SK-N-SH (cell line): ENCODE measurements around the gene WDR62. TPM values are rescaled to one million over a fixed set of nuclear protein-coding genes. Genes with fewer than 3 reads are reported as not detected.

ENCODE experiments used
- CTCF ChIA-PET: fragments of 300-600, 350-600 bp; formaldehyde crosslinking; extraction: SDS; loops from one replicate; lab custom pipeline; 2021; lab: Yijun Ruan, JAX
- POLR2A ChIA-PET: fragments of 350-600 bp; sonication (Branson Sonifier 250); formaldehyde crosslinking; extraction: SDS; loops from one replicate; lab custom pipeline; 2020; ENCODE audit warnings: antibody characterized with exemption, inconsistent platforms; lab: Yijun Ruan, JAX
- DNase-seq: peaks from one replicate; pipeline ENCODE4 v3.0.0; 2012
- H2AFZ ChIP-seq: fragments of 200-600 bp; sonication (generic); 2 replicates; pipeline ENCODE4 v1.8.1; 2016; ENCODE audit warnings: antibody characterized with exemption, mild to moderate bottlenecking, low read depth
- H3F3A ChIP-seq: fragments of 200-600 bp; sonication (generic); replicated peaks from 2 replicates; pipeline ENCODE3; 2016; ENCODE audit warnings: antibody characterized with exemption, mild to moderate bottlenecking; ENCODE audit not compliant: insufficient read depth
- H3K27ac ChIP-seq, 2 experiments: fragments of 200-500 bp in 1 of 2; fragments of 200-600 bp in 1 of 2; sonication (Bioruptor generic) in 1 of 2; sonication (generic), shearing (Covaris generic) in 1 of 2; 2 replicates each; pipeline versions ENCODE4 v1.5.1 to v1.6.1; 2014 to 2016; ENCODE audit warnings: low read depth in 2 of 2, inconsistent platforms in 1 of 2, low read length in 1 of 2, mild to moderate bottlenecking in 1 of 2, mixed read lengths in 1 of 2
- H3K27me3 ChIP-seq: fragments of 200-600 bp; sonication (generic), shearing (Covaris generic); 2 replicates; pipeline ENCODE4 v1.6.1; 2016; ENCODE audit warnings: mixed run types; ENCODE audit not compliant: insufficient read depth
- H3K36me3 ChIP-seq, 2 experiments: fragments of 200-500 bp in 1 of 2; fragments of 200-600 bp in 1 of 2; sonication (Bioruptor generic) in 1 of 2; sonication (generic) in 1 of 2; replicated peaks in 1 of 2; 2 replicates each; pipeline versions ENCODE3 to v1.5.1; 2014 to 2016; ENCODE audit warnings: low read length in 1 of 2, mild to moderate bottlenecking in 1 of 2; ENCODE audit not compliant: insufficient read depth in 2 of 2, control insufficient read depth in 1 of 2
- H3K4me1 ChIP-seq, 2 experiments: fragments of 200-500 bp in 1 of 2; fragments of 200-600 bp in 1 of 2; sonication (Bioruptor generic) in 1 of 2; sonication (generic), shearing (Covaris generic) in 1 of 2; 2 replicates each; pipeline versions ENCODE4 v1.5.1 to v1.6.1; 2014 to 2016; ENCODE audit warnings: low read depth in 1 of 2, low read length in 1 of 2, mixed run types in 1 of 2; ENCODE audit not compliant: insufficient read depth in 2 of 2, control insufficient read depth in 1 of 2
- H3K4me2 ChIP-seq: fragments of 200-600 bp; sonication (generic), shearing (Covaris generic); 2 replicates; pipeline ENCODE4 v1.6.1; 2017; ENCODE audit warnings: mixed run types
- H3K4me3 ChIP-seq, 2 experiments: fragments of 200-500 bp in 1 of 2; fragments of 200-600 bp in 1 of 2; sonication (Bioruptor generic) in 1 of 2; sonication (generic), shearing (Covaris generic) in 1 of 2; 2 replicates each; pipeline versions ENCODE4 v1.5.1 to v1.8.1; 2014 to 2016; ENCODE audit warnings: low read depth in 2 of 2, inconsistent platforms in 1 of 2, low read length in 1 of 2, mild to moderate bottlenecking in 1 of 2, mixed read lengths in 1 of 2, moderate library complexity in 1 of 2
- H3K79me2 ChIP-seq: fragments of 200-600 bp; sonication (generic); 2 replicates; pipeline ENCODE4 v1.8.1; 2017; ENCODE audit warnings: mild to moderate bottlenecking; ENCODE audit not compliant: insufficient read depth
- H3K9ac ChIP-seq: fragments of 200-600 bp; sonication (generic); 2 replicates; pipeline ENCODE4 v1.6.1; 2017; ENCODE audit warnings: mixed run types
- H3K9me2 ChIP-seq: fragments of 200-600 bp; sonication (generic); 2 replicates; pipeline ENCODE4 v1.6.1; 2017; ENCODE audit warnings: mixed run types
- H3K9me3 ChIP-seq: fragments of 200-600 bp; sonication (generic); 2 replicates; pipeline ENCODE4 v1.6.1; 2017; ENCODE audit warnings: mixed run types, mild to moderate bottlenecking, moderate library complexity
- H4K20me1 ChIP-seq: fragments of 200-600 bp; sonication (generic); 2 replicates; pipeline ENCODE4 v1.6.1; 2017; ENCODE audit warnings: mild to moderate bottlenecking, mixed run types; ENCODE audit not compliant: insufficient read depth
- CHD2 ChIP-seq: fragments of 150-350 bp; IDR thresholded peaks from 2 replicates; pipeline ENCODE4 v1.6.1; 2018; ENCODE audit warnings: low read length; ENCODE audit not compliant: partially characterized antibody
- EP300 ChIP-seq, 2 experiments: IDR thresholded peaks; 2 replicates each; pipeline versions ENCODE4 v1.4.0 to v1.6.1; 2012; ENCODE audit warnings: borderline replicate concordance in 1 of 2, low read depth in 1 of 2, low read length in 1 of 2
- EZH2phosphoT487 ChIP-seq: fragments of 200-600 bp; sonication (generic); IDR thresholded peaks from 2 replicates; pipeline ENCODE4 v1.6.1; 2017; ENCODE audit warnings: low read depth, mixed run types, mild to moderate bottlenecking, antibody characterized with exemption, moderate library complexity, borderline replicate concordance
- FOSL2 ChIP-seq: IDR thresholded peaks from 2 replicates; pipeline ENCODE4 v1.4.0; 2012; ENCODE audit warnings: low read depth, mild to moderate bottlenecking, moderate library complexity, borderline replicate concordance
- FOXJ3 ChIP-seq: sonication (generic); formaldehyde crosslinking; IDR thresholded peaks from 2 replicates; pipeline ENCODE4 v1.5.1; 2020; ENCODE audit warnings: mild to moderate bottlenecking, missing genetic modification reagents
- FOXM1 ChIP-seq: IDR thresholded peaks from 2 replicates; pipeline ENCODE4 v1.4.0; 2012; ENCODE audit warnings: low read depth, mild to moderate bottlenecking
- GABPA ChIP-seq: IDR thresholded peaks from 2 replicates; pipeline ENCODE4 v1.4.0; 2012; ENCODE audit warnings: low read depth, mild to moderate bottlenecking
- GATA2 ChIP-seq: sonication (generic); formaldehyde crosslinking; IDR thresholded peaks from 2 replicates; pipeline ENCODE4 v1.5.0; 2020; ENCODE audit warnings: mild to moderate bottlenecking, missing genetic modification reagents
- NFIC ChIP-seq: IDR thresholded peaks from 2 replicates; pipeline ENCODE4 v1.4.0; 2012; ENCODE audit warnings: borderline replicate concordance
- NRF1 ChIP-seq: IDR thresholded peaks from 2 replicates; pipeline ENCODE4 v1.6.1; 2012; ENCODE audit warnings: low read depth, mild to moderate bottlenecking, low read length
- RAD21 ChIP-seq: IDR thresholded peaks from 2 replicates; pipeline ENCODE4 v1.6.1; 2012; ENCODE audit warnings: mild to moderate bottlenecking, low read length
- RCOR1 ChIP-seq: fragments of 150-350 bp; IDR thresholded peaks from 2 replicates; pipeline ENCODE4 v1.6.1; 2017; ENCODE audit warnings: antibody characterized with exemption, low read length
- RXRA ChIP-seq: IDR thresholded peaks from 2 replicates; pipeline ENCODE4 v1.4.0; 2012; ENCODE audit warnings: low read depth, mild to moderate bottlenecking, borderline replicate concordance
- TAF1 ChIP-seq: IDR thresholded peaks from 2 replicates; pipeline ENCODE4 v1.6.1; 2012; ENCODE audit warnings: low read depth, mild to moderate bottlenecking, low read length, moderate library complexity, borderline replicate concordance
- TCF12 ChIP-seq: IDR thresholded peaks from 2 replicates; pipeline ENCODE4 v1.4.0; 2012
- YY1 ChIP-seq: IDR thresholded peaks from 2 replicates; pipeline ENCODE4 v1.4.0; 2012; ENCODE audit warnings: low read depth, mild to moderate bottlenecking
- WGBS: methylation state at CpG from one replicate; pipeline ENCODE4 v1.1.6; 2017; ENCODE audit warnings: low lambda C conversion rate; 5-methylcytosine and 5-hydroxymethylcytosine counted together
- polyA plus RNA-seq, 3 experiments: library from polyadenylated mRNA; depleted of rRNA; stranded (reverse); fragments of >200 nt; gene quantifications; 2 replicates each; pipeline ENCODE4 v1.2.3, GENCODE V29; 2012
- TF ChIP-seq, protein P1 (sequence below): IDR thresholded peaks from 2 replicates; pipeline ENCODE4 v1.4.0; 2012; ENCODE audit warnings: low read depth
- TF ChIP-seq, protein P2 (sequence below): fragments of 150-350 bp; IDR thresholded peaks from 2 replicates; pipeline ENCODE4 v1.6.1; 2017; ENCODE audit warnings: antibody characterized with exemption, low read length, low read depth, borderline replicate concordance
- TF ChIP-seq, protein P3 (sequence below): fragments of 150-350 bp; IDR thresholded peaks from 2 replicates; pipeline ENCODE4 v1.6.1; 2016; ENCODE audit warnings: mild to moderate bottlenecking, low read depth, low read length
- TF ChIP-seq, protein P4 (sequence below): IDR thresholded peaks from 2 replicates; pipeline ENCODE4 v1.4.0; 2012; ENCODE audit warnings: low read depth, borderline replicate concordance

Gene WDR62
- polyA plus RNA-seq, 1 of the 3 experiments (the other 2 are of a cell fraction): 5.3 TPM

DNA sequence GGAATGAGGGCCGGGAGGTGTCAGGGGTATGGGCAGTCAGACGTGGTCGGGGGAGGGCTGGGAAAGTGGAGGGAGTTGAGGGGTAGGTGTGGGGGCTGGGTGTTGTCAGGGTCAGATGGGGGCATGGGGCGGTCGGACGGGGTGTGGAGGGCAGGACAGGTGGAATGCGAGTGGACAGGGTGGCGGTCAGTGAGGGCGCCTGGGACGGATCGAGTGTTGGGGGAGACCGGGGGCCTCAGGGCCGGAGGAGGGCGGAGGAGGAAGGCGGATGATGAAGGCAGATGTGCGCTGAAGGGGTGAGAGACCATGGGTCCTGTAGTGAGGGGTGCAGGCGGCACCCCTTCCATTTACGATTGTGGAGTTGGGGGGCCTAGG lies 66.3 kb downstream of the WDR62 start:
- no peak overlapping the region for H3K4me2 ChIP-seq
- no peaks in the 10 kb centered on the region for H3K27me3 ChIP-seq
- peak; percentile 21 for DNase-seq
- no peaks in the 10 kb centered on the region for H3K9me3 ChIP-seq
- H3K4me1 ChIP-seq: peaks cover 6 to 9% of the 10 kb centered on the region in 2 experiments; a peak in 1 of 4 replicates
- H3F3A ChIP-seq: peaks cover 6% of the 10 kb centered on the region
- H3K27ac ChIP-seq: no peak overlapping the region
- peaks cover 31% of the 10 kb centered on the region; the same call in 1 of the 2 replicates for H3K79me2 ChIP-seq
- CTCF ChIA-PET: no interaction called here
- no peak overlapping the region for H3K9ac ChIP-seq
- H2AFZ ChIP-seq: no peak overlapping the region
- POLR2A ChIA-PET: no interaction called here
- H4K20me1 ChIP-seq: no peaks in the 10 kb centered on the region
- no peaks in the 10 kb centered on the region for H3K9me2 ChIP-seq
- H3K4me3 ChIP-seq: no peak overlapping the region
- no peak for TF ChIP-seq NFIC
- TF ChIP-seq RXRA: no peak
- TF ChIP-seq GABPA: no peak
- TF ChIP-seq EZH2phosphoT487: no peak
- no peak for TF ChIP-seq EP300 (IDR thresholded peaks at IDR 0.05; ENCODE audit: borderline replicate concordance in 1 of 2, low read depth in 1 of 2, low read length in 1 of 2)
- no peak for TF ChIP-seq RCOR1
- no peak for TF ChIP-seq NRF1
- TF ChIP-seq, protein P1, sequence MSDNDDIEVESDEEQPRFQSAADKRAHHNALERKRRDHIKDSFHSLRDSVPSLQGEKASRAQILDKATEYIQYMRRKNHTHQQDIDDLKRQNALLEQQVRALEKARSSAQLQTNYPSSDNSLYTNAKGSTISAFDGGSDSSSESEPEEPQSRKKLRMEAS: no peak
- TF ChIP-seq TAF1: no peak
- TF ChIP-seq, protein P2, sequence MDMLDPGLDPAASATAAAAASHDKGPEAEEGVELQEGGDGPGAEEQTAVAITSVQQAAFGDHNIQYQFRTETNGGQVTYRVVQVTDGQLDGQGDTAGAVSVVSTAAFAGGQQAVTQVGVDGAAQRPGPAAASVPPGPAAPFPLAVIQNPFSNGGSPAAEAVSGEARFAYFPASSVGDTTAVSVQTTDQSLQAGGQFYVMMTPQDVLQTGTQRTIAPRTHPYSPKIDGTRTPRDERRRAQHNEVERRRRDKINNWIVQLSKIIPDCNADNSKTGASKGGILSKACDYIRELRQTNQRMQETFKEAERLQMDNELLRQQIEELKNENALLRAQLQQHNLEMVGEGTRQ: no peak
- TF ChIP-seq, protein P3, sequence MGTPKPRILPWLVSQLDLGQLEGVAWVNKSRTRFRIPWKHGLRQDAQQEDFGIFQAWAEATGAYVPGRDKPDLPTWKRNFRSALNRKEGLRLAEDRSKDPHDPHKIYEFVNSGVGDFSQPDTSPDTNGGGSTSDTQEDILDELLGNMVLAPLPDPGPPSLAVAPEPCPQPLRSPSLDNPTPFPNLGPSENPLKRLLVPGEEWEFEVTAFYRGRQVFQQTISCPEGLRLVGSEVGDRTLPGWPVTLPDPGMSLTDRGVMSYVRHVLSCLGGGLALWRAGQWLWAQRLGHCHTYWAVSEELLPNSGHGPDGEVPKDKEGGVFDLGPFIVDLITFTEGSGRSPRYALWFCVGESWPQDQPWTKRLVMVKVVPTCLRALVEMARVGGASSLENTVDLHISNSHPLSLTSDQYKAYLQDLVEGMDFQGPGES: no peak
- TF ChIP-seq GATA2 (CRISPR knock-in tag): no peak
- no peak for TF ChIP-seq RAD21
- TF ChIP-seq FOXM1: no peak
- no peak for TF ChIP-seq TCF12
- TF ChIP-seq YY1: no peak
- TF ChIP-seq, protein P4, sequence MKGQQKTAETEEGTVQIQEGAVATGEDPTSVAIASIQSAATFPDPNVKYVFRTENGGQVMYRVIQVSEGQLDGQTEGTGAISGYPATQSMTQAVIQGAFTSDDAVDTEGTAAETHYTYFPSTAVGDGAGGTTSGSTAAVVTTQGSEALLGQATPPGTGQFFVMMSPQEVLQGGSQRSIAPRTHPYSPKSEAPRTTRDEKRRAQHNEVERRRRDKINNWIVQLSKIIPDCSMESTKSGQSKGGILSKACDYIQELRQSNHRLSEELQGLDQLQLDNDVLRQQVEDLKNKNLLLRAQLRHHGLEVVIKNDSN: no peak
- TF ChIP-seq CHD2: no peak
- no peak for TF ChIP-seq FOXJ3
- TF ChIP-seq FOSL2: no peak
- 96% methylated on average over 18 of the region's 18 CpGs for WGBS
- peaks cover 19 to 34% of the 10 kb centered on the region in 2 experiments for H3K36me3 ChIP-seq
